HG02885 (cell line): ENCODE data around the gene LUZP2.

Experiments used
- ATAC-seq: cut with Tn5 transposase; IDR thresholded peaks from one replicate; pipeline ENCODE4 v1.9.1; 2021; ENCODE audit warnings: mild to moderate bottlenecking; ENCODE audit not compliant: unreplicated experiment, poor library complexity

The LUZP2 gene

GRCh38 chr11:24779791-24780190 lies 282.9 kb downstream of the LUZP2 start:
- no peak for ATAC-seq

- ATAC-seq = no peak
Observed at GRCh38 chr11:24781288-24781687, 284.4 kb downstream of the LUZP2 start.

GRCh38 chr11:24793479-24793878 lies 296.6 kb downstream of the LUZP2 start:
- ATAC-seq = no peak

- ATAC-seq = no peak
Observed at GRCh38 chr11:24794064-24794463, 297.2 kb downstream of the LUZP2 start.

GRCh38 chr11:24805671-24806070 lies 308.8 kb downstream of the LUZP2 start:
- ATAC-seq = no peak

- no peak for ATAC-seq
Observed at GRCh38 chr11:24808173-24808572, 311.3 kb downstream of the LUZP2 start.

GRCh38 chr11:24819006-24819405 lies 322.2 kb downstream of the LUZP2 start:
- ATAC-seq = no peak

- no peak for ATAC-seq
Observed at GRCh38 chr11:24819863-24820434, 323.1 kb downstream of the LUZP2 start.

GRCh38 chr11:24820541-24820940 lies 323.7 kb downstream of the LUZP2 start:
- ATAC-seq = no peak

- ATAC-seq = no peak
Observed at GRCh38 chr11:24828938-24829605, 332.2 kb downstream of the LUZP2 start.

- ATAC-seq = no peak
Observed at GRCh38 chr11:24833573-24833972, 336.7 kb downstream of the LUZP2 start.

GRCh38 chr11:24837112-24837511 lies 340.3 kb downstream of the LUZP2 start:
- no peak for ATAC-seq

- ATAC-seq = no peak
Observed at GRCh38 chr11:24842308-24842707, 345.5 kb downstream of the LUZP2 start.

GRCh38 chr11:24844406-24844805 lies 347.6 kb downstream of the LUZP2 start:
- ATAC-seq = no peak

GRCh38 chr11:24848857-24849256 lies 352.0 kb downstream of the LUZP2 start:
- no peak for ATAC-seq

GRCh38 chr11:24855951-24856350 lies 359.1 kb downstream of the LUZP2 start:
- ATAC-seq = no peak

- ATAC-seq = no peak
Observed at GRCh38 chr11:24859801-24860300, 363.0 kb downstream of the LUZP2 start.

- ATAC-seq = no peak
Observed at GRCh38 chr11:24861440-24861839, 364.6 kb downstream of the LUZP2 start.

- ATAC-seq = no peak
Observed at GRCh38 chr11:24866743-24867142, 369.9 kb downstream of the LUZP2 start.

GRCh38 chr11:24870048-24870447 lies 373.2 kb downstream of the LUZP2 start:
- no peak for ATAC-seq

- ATAC-seq = no peak
Observed at GRCh38 chr11:24872186-24872585, 375.3 kb downstream of the LUZP2 start.

- no peak for ATAC-seq
Observed at GRCh38 chr11:24872651-24873311, 375.9 kb downstream of the LUZP2 start.
